KMS-11 (cell line): ENCODE data around the gene RGS11.

Experiments
- H2AFZ ChIP-seq: fragments of 200-600 bp; sonication (generic); 2 replicates; pipeline ENCODE4 v1.6.1; 2016; ENCODE audit warnings: antibody characterized with exemption, mixed run types, low read depth
- H3K27ac ChIP-seq: fragments of 200-600 bp; sonication (generic); 2 replicates; pipeline ENCODE4 v1.6.1; 2016; ENCODE audit warnings: mild to moderate bottlenecking, mixed run types
- H3K27me3 ChIP-seq: fragments of 200-600 bp; sonication (generic); 2 replicates; pipeline ENCODE4 v1.6.1; 2017; ENCODE audit warnings: mild to moderate bottlenecking, low read depth, mixed run types, moderate library complexity; ENCODE audit not compliant: insufficient read depth
- H3K36me3 ChIP-seq: fragments of 200-600 bp; sonication (generic); 2 replicates; pipeline ENCODE4 v1.6.1; 2017; ENCODE audit warnings: mild to moderate bottlenecking, mixed run types; ENCODE audit not compliant: insufficient read depth
- H3K4me1 ChIP-seq: fragments of 200-600 bp; sonication (generic); 2 replicates; pipeline ENCODE4 v1.6.1; 2016; ENCODE audit warnings: mild to moderate bottlenecking, low read depth, mixed run types; ENCODE audit not compliant: poor library complexity, severe bottlenecking
- H3K4me2 ChIP-seq: fragments of 200-600 bp; sonication (generic); 2 replicates; pipeline ENCODE4 v1.7.0; 2016; ENCODE audit warnings: mild to moderate bottlenecking, mixed run types
- H3K4me3 ChIP-seq: fragments of 200-600 bp; sonication (generic); IDR thresholded peaks from 2 replicates; pipeline ENCODE4 v1.6.1; 2017; ENCODE audit warnings: low read depth, low read length, mixed read lengths; ENCODE audit not compliant: insufficient read depth
- H3K79me2 ChIP-seq: fragments of 200-600 bp; sonication (generic); 2 replicates; pipeline ENCODE4 v1.6.1; 2016; ENCODE audit warnings: low read depth, mixed run types; ENCODE audit not compliant: insufficient read depth
- H3K9ac ChIP-seq: fragments of 200-600 bp; sonication (generic); 2 replicates; pipeline ENCODE4 v1.6.1; 2016; ENCODE audit warnings: mild to moderate bottlenecking, mixed run types
- H4K20me1 ChIP-seq: fragments of 200-600 bp; sonication (generic); 2 replicates; pipeline ENCODE4 v1.6.1; 2016; ENCODE audit warnings: mild to moderate bottlenecking, mixed run types; ENCODE audit not compliant: insufficient read depth
- TF ChIP-seq, protein P1 (sequence below): fragments of 200-600 bp; sonication (generic); conservative IDR thresholded peaks from 2 replicates; pipeline ENCODE4 v1.6.1; 2017; ENCODE audit warnings: low read depth, mild to moderate bottlenecking, antibody characterized with exemption, low read length, moderate library complexity, mixed read lengths

Gene RGS11

DNA sequence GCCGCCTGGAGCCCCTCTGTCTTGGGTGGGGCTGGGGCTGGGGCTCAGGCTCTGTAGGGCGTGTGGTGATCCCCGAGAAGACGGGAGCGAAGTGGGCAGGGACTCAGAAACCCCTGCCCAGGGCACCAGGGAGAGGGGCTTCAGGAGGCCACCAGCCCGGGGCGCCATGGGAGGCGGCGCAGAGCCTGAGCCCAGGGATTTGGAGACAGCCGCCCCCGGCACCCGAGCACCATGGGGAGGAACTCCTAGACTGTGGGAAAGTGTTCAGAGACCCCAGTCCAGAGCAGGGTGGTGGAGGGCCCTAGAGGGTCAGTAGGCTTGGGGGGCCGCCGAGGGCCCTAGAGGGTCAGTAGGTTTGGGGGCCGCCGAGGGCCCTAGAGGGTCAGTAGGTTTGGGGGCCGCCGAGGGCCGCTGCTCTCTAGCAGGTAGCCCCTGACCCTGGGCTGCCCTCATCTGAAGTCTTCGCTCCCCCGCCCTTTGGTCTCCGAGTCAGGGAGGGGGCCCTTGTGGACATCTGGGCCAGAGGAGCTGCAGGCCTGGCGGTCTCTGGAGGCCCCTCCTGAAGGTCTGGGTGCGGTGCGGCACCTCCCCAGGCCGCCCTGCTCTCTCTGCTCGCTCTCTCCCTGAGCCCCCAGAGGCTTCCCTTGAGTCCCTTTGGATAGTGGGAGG is 5.4 kb upstream of the RGS11 start:
- Histone ChIP-seq H3K4me3 (no peak overlapping the region), H3K4me1 (peaks cover 4% of the 10 kb centered on the region), H3K27me3 (peaks cover 18% of the 10 kb centered on the region; the same call in 1 of the 2 replicates), H4K20me1 (no peaks in the 10 kb centered on the region), H3K36me3 (no peaks in the 10 kb centered on the region), H3K4me2 (no peak overlapping the region), H3K79me2 (no peaks in the 10 kb centered on the region), H2AFZ (no peak overlapping the region), H3K27ac (no peak overlapping the region), H3K9ac (no peak overlapping the region)
- TF ChIP-seq, protein P1, sequence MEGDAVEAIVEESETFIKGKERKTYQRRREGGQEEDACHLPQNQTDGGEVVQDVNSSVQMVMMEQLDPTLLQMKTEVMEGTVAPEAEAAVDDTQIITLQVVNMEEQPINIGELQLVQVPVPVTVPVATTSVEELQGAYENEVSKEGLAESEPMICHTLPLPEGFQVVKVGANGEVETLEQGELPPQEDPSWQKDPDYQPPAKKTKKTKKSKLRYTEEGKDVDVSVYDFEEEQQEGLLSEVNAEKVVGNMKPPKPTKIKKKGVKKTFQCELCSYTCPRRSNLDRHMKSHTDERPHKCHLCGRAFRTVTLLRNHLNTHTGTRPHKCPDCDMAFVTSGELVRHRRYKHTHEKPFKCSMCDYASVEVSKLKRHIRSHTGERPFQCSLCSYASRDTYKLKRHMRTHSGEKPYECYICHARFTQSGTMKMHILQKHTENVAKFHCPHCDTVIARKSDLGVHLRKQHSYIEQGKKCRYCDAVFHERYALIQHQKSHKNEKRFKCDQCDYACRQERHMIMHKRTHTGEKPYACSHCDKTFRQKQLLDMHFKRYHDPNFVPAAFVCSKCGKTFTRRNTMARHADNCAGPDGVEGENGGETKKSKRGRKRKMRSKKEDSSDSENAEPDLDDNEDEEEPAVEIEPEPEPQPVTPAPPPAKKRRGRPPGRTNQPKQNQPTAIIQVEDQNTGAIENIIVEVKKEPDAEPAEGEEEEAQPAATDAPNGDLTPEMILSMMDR: no peak

DNA sequence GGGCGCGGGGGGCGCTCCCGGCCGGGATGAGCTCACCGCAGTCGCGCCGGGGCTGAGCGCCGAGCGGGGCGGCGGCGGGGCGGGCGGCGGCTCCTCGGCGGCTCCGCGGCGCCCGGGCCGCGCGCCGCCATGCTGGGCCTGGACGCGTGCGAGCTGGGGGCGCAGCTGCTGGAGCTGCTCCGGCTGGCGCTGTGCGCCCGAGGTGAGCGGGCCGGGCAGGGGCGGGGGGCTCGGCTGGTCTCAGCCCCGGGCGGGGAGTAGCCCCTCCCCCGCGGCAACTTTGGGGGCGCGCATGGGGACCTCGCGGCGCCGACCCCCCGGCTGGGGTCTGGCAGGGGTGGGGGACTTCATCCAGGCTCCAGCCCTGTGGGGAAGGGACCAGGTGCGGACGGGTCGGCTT is 4.8 kb upstream of the RGS11 start, which contains the start of gene ARHGDIG:
ARHGDIG (plus strand) TSS at position 40 of the 400 bp plus-strand sequence; CDS start at position 130, 90 bp downstream.
- Histone ChIP-seq H3K36me3 (no peaks in the 10 kb centered on the region), H3K4me2 (no peak within 1 kb of the TSS), H3K4me1 (peaks cover 4% of the 10 kb centered on the region), H2AFZ (no peak within 1 kb of the TSS), H3K4me3 (no peak within 1 kb of the TSS), H3K27me3 (peaks cover 20% of the 10 kb centered on the region; the same call in 1 of the 2 replicates), H3K9ac (no peak within 1 kb of the TSS), H3K27ac (no peak within 1 kb of the TSS), H4K20me1 (no peaks in the 10 kb centered on the region), H3K79me2 (no peaks in the 10 kb centered on the region)
- TF ChIP-seq, protein P1: no peak

DNA sequence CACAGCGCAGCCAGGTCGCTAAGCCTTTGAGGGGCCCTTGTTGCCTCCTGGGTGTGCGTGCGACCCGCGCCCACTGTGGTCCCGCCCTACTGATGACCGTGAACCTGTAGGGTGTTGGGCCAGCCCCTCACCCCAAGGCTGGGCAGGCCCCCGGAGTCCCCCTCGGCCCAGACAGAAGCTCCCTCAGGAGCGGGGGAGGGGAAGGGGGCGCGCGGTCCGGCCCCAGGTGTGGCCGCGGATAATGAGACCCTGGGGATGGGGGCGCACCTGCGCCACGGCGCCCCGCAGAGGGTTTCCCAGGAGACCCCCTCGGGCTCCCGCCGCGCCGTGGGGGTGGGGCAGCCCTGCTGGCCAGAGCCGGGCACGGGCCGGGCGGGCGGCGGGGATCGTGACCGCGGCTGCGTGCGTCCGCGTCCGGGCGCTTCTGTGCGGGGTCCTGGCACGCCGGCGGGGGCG is 4.3 kb upstream of the RGS11 start:
- Histone ChIP-seq H3K4me3 (no peak overlapping the region), H3K4me1 (peaks cover 4% of the 10 kb centered on the region), H3K27ac (no peak overlapping the region), H3K79me2 (no peaks in the 10 kb centered on the region), H3K36me3 (no peaks in the 10 kb centered on the region), H2AFZ (no peak overlapping the region), H3K9ac (no peak overlapping the region), H3K4me2 (no peak overlapping the region), H4K20me1 (no peaks in the 10 kb centered on the region), H3K27me3 (peaks cover 24% of the 10 kb centered on the region; the same call in 1 of the 2 replicates)
- TF ChIP-seq, protein P1: no peak

DNA sequence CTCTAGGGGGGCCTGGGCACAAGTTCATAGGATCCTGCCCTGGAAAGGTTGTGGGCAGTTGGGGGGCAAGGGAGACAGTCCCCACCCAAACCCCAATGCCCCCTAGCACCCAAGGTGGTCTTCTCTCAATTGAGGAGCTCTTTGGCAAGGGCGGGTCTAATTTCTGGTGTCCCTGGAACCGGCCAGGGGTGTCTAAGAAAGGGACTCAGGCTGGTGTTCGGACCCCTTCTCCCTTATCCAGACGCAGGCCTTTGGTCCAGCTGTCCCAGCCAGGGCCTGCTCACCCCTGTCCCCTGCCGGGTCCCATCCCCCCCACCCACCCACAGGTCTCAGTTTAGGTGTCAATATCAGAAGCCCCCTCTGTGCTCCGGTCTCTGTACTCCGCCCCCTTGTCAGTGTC is 3.8 kb upstream of the RGS11 start:
- H3K9ac ChIP-seq: no peak overlapping the region
- no peaks in the 10 kb centered on the region for H4K20me1 ChIP-seq
- no peaks in the 10 kb centered on the region for H3K79me2 ChIP-seq
- no peak overlapping the region for H3K27ac ChIP-seq
- H3K36me3 ChIP-seq: no peaks in the 10 kb centered on the region
- H3K27me3 ChIP-seq: peaks cover 28% of the 10 kb centered on the region; the same call in 1 of the 2 replicates
- no peak overlapping the region for H3K4me3 ChIP-seq
- H3K4me1 ChIP-seq: peaks cover 4% of the 10 kb centered on the region
- TF ChIP-seq, protein P1: no peak
- H2AFZ ChIP-seq: no peak overlapping the region
- no peak overlapping the region for H3K4me2 ChIP-seq
